ENCODE measurements around the gene NAMPT. TPM values are rescaled to one million over a fixed set of nuclear protein-coding genes. Genes with fewer than 3 reads are reported as not detected.
"Not testable (repeated sequence)": the region's sequence is repeated elsewhere in the genome, so short reads cannot be mapped to it uniquely, and the experiment has no call there.

The NAMPT gene
- total RNA-seq, 2 donors from 2014 or later: 223 to 394 TPM

DNA sequence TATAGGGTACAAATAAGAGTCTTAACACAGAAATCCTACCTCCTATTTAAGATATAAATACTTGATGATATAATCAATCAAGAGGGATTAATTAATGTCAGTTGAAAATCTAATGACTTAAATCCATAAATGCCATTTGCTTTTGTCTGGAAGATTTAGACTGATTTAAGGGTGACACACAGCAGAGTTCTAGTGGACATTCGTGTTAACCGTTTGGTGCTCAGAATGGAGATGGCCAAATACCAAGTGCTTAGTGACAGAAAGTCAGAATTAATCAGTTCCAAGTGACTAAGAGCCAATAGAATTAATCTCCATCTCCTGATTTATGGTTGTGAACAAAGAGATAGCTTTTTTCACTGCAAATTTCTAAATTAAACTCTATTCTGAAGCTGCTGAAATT is 36.2 kb downstream of the NAMPT start:
- DNase-seq (ENCODE audit: low spot score): no peak
- intact Hi-C loops (cut with DNase I): no loop called here

DNA sequence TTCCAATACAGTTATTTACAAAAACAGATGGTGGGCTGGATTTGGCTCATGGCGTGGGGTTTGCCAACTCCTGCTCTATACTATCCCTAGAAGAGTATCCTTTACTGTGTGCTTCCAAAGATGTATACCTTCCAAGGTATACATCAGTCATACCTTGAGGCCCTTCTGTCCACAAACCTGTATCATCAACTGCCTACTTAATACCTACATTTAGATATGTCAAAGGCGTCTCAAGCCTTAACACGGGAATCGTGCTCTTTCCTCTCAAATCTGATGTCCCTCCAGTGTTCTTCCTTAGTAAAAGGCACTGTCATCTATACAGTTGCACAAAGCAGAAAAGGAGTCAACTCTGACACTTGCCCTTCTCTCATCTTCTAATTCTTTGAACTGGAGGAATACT is 36.9 kb downstream of the NAMPT start:
- intact Hi-C loops (cut with DNase I): no loop called here
- no peak for DNase-seq (ENCODE audit: low spot score)

- DNase-seq (ENCODE audit: low spot score): no peak
- intact Hi-C loops (cut with DNase I): no loop called here
Measured at GRCh38 chr7:106246902-106247711, 37.7 kb downstream of the NAMPT start.

DNA sequence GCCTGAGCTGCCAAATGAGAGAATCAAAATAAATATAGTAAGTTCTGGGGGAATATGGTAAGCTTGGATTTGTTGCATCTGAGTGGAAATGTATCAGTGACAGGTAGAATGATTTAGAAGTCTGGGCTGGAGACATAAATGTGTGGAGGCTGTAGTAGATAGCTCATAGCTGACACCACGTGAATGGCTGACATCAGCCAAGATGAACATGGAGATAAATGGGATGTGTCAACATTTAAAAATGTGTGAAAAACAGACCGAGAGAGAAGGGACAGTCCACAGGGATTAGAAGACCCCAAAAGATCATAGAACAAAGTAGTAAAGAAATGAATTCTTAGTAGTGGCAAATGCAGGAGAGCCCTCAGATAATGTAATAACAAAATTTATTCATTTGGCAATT is 40.9 kb downstream of the NAMPT start:
- no peak for DNase-seq (ENCODE audit: low spot score)
- intact Hi-C loops (cut with DNase I): no loop called here

- no peak for DNase-seq (ENCODE audit: low spot score)
- intact Hi-C loops (cut with DNase I): no loop called here
Measured at GRCh38 chr7:106239406-106239805, 45.4 kb downstream of the NAMPT start.

DNA sequence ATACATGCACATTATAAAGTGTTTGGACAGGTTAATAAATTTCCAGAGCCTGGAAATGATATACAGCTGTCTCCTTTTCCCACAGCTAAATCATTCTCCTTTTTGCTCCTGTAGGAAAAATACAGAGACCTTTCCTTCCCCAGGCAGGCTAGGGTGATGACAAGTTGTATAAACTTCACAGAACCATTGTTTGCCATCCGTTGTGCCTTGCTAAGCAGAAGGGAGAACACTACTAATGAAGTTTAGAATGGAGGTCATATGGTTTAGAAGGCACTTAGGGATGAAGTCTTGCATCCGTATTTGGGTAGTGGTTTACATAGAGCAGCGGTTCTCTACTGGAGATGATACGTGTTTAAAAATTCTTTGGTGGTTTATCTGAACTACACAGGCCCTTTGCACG is 46.0 kb downstream of the NAMPT start:
- DNase-seq (ENCODE audit: low spot score): no peak
- intact Hi-C loops (cut with DNase I): no loop called here

GRCh38 chr7:106236065-106236464 is 48.7 kb downstream of the NAMPT start:
- intact Hi-C loops (cut with DNase I): no loop called here
- DNase-seq (ENCODE audit: low spot score): no peak

DNA sequence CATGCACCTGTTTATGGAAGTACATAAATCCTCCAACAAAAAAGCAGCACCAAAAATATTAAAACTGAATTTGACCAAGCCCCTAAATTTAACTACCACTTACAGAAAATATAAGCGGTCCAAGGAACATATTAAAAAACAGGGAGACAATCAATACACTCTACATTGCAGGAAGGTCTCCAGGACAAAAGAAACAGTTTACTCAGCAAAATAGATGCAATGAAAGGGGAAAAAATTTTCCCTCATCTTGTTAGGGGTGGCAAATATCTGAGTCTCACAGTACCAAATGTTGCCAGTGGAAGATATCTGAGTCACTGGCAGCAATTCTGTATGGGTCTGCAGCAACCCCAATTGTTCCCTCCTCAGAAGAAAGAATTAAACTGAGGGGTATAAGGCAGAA is 50.4 kb downstream of the NAMPT start:
- intact Hi-C loops (cut with DNase I): no loop called here
- no peak for DNase-seq (ENCODE audit: low spot score)

GRCh38 chr7:106231856-106232490 is 52.8 kb downstream of the NAMPT start:
- intact Hi-C loops (cut with DNase I): no loop called here

GRCh38 chr7:106225856-106226255 is 58.9 kb downstream of the NAMPT start:
- intact Hi-C loops (cut with DNase I): no loop called here
- DNase-seq (ENCODE audit: low spot score): no peak

More at GRCh38 chr7:106231856-106232490, 52.8 kb downstream of the NAMPT start:
- no peak for DNase-seq (ENCODE audit: low spot score)

DNA sequence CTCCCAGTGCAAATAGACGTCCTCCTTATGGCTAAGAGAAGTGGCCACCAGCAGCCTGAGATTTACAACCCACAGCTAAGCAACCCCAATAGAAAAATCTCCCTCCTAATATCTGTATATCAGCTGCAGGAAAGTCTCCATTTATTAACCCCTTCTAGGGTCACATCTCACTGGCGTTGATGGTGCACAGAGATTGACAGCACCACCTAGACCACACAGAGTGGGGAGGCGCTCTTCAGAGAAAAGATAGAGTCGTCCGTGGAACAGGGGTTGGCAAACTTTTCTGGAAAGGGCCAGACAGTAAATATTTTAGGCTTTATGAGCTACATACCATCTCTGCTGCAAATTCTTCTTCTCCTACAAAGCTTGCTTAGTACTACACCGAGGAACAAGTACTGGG is 60.0 kb downstream of the NAMPT start:
- DNase-seq (ENCODE audit: low spot score): no peak
- intact Hi-C loops (cut with DNase I): no loop called here

- intact Hi-C loops (cut with DNase I): no loop called here
- DNase-seq (ENCODE audit: low spot score): no peak
Measured at GRCh38 chr7:106223156-106223555, 61.6 kb downstream of the NAMPT start.

DNA sequence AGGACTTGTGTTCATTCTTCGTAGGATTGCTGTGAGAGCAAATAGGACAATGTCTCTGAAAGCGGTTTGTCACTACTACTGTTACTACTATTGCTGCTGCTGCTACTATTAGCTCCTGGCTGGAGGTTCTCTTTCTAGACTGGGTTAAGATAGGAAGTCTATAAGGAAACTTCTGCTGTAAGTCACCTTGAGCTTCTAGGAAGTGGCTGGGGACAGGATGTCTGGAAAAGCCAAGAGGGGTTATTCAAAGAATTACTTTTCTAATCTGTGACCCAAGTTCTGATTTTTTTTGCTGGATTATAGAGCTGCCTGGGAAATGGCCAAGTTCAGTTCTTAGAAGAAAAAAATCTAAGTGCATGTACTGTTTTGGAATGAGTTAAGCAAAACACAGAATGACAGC is 62.2 kb downstream of the NAMPT start:
- intact Hi-C loops (cut with DNase I): no loop called here
- DNase-seq (ENCODE audit: low spot score): no peak

DNA sequence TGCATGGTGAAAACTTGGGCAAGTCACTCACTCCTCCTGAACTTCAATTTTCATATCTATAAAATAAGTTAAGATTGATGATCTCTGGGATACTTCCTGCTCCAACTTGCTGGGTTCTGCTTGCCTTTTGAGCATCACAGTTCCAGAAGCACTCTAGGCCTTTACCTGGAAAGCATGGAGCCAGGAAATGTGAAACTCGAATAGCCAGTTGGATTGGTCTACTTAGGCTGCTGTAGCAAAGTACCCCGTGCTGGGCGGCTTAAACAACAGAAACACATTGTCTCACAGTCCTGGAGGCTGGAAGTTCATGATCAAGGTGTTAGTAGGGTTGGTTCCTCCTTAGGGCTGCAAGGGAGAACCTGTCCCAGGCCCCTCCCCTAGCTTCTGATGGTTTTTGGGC is 64.5 kb downstream of the NAMPT start:
- no peak for DNase-seq (ENCODE audit: low spot score)
- intact Hi-C loops (cut with DNase I): no loop called here

DNA sequence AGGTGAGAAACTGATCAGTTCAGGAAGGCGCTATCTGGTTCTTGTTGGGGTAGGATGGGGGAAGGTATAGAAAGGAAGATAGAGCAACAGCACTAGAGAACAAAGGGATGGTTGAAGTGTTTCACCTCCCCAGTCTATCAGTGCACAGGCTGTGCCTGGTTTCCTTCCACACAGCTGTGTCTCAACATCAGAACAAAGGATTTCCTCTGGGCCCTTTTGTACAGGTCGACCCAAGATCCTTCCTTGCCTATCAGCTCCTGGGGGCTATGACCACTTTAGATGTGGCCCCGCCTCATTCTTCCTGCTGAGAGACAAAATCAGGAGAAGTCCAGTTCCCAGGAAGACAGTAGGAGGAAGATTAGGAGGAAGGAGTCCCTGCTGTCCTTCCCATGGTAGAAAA is 65.6 kb downstream of the NAMPT start:
- no peak for DNase-seq (ENCODE audit: low spot score)
- intact Hi-C loops (cut with DNase I): no loop called here

DNA sequence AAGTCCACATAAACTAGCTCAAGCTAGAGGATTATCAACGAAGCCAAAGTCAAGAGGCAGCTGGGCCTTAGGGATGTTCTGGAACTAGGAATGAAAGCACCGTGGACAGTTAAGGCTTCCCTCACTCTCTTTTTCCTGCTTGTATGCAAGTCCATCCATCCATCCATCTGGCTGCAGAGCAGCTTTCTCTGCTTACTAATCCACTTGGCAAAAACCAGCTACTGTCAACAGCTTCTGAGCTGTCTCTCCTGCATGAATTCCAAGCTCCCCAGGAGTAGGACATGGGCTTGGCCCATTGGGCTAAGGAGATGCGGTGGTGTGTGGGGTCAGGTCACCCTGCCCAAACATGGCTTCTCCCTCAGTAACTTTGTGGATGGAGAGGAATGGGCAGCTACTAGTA is 66.2 kb downstream of the NAMPT start:
- intact Hi-C loops (cut with DNase I): no loop called here
- DNase-seq (ENCODE audit: low spot score): no peak

GRCh38 chr7:106216923-106217542 is 67.8 kb downstream of the NAMPT start:
- DNase-seq (ENCODE audit: low spot score): peak; percentile 95
- intact Hi-C loops (cut with DNase I): loop anchor here in 1 of 2 donors (2.0 kb wide), 1 partner anchor 64 kb away; no protein-coding TSS in a partner anchor

- DNase-seq (ENCODE audit: low spot score): no peak
- intact Hi-C loops (cut with DNase I): loop anchor here in 1 of 2 donors (2.0 kb wide), 1 partner anchor 64 kb away; no protein-coding TSS in a partner anchor
Measured at GRCh38 chr7:106216517-106216922, 68.3 kb downstream of the NAMPT start.

DNA sequence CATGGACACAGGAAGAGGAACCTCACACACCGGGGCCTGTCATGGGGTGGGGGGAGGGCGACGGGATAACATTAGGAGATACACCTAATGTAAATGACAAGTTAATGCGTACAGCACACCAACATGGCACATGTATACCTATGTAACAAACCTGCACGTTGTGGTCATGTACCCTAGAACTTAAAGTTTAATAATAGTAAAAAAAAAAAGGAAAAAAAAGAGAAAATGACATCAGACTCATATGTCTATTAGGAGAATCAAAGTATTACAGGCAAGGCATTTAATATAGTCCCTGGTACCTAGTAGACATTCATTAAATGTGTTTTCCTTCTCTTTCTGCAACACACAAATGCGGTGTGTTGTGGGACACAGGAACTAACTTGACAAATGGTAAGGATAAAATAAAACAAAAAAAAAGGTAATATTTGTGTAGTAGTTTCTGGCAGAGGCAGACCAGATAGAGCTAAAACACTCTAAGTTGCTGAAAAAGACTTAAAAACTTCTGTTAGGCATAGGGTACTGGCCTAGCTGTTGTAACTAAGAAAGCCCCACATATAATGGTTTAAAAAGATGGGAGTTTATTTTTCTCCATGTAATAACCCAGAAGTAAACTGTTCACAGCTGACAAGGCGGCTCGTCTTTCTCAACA is 68.8 kb downstream of the NAMPT start:
- intact Hi-C loops (cut with DNase I): loop anchor here in 1 of 2 donors (2.0 kb wide), 1 partner anchor 65 kb away; no protein-coding TSS in a partner anchor
- DNase-seq (ENCODE audit: low spot score): no peak

DNA sequence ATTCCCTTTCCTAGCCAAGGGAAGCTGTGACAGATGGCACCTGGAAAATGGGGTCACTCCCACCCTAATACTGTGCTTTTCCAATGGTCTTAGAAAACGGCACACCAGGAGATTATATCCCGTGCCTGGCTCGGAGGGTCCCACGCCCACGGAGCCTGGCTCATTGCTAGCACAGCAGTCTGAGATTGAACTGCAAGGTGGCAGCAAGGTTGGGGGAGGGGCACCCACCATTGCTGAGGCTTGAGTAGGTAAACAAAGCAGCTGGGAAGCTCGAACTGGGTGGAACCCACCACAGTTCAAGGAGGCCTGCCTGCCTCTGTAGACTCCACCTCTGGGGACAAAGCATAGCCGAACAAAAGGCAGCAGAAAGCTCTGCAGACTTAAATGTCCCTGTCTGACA is 75.8 kb downstream of the NAMPT start:
- intact Hi-C loops (cut with DNase I); DNase-seq (ENCODE audit: low spot score): not testable (repeated sequence)

Measured in posterior vena cava (tissue), 2 donors.